Activated CD8-positive, alpha-beta memory T cell treated with anti-CD3 and anti-CD28 coated beads for 36 hours (primary cell): ENCODE data around the gene PLA2G2D. TPM values are rescaled to one million over a fixed set of nuclear protein-coding genes. Genes with fewer than 3 reads are reported as not detected.
"Not testable (repeated sequence)": the region's sequence is repeated elsewhere in the genome, so short reads cannot be mapped to it uniquely, and the experiment has no call there.

Experiments
- CTCF ChIA-PET: fragments of 350-600 bp; sonication (Branson Sonifier 250); formaldehyde crosslinking; loops from one replicate; lab custom pipeline; 2021; ENCODE audit warnings: antibody characterized with exemption; lab: Charles Lee
- POLR2A ChIA-PET: fragments of 350-600 bp; sonication (Branson Sonifier 250); formaldehyde crosslinking; loops from one replicate; lab custom pipeline; 2021; ENCODE audit warnings: antibody characterized with exemption; lab: Charles Lee
- total RNA-seq, 2 experiments: library from RNA; stranded (reverse); gene quantifications; one replicate each; pipeline ENCODE4 v1.2.3, GENCODE V29; 2021

Gene PLA2G2D
- total RNA-seq, 2 experiments from 2014 or later, result not detected

DNA sequence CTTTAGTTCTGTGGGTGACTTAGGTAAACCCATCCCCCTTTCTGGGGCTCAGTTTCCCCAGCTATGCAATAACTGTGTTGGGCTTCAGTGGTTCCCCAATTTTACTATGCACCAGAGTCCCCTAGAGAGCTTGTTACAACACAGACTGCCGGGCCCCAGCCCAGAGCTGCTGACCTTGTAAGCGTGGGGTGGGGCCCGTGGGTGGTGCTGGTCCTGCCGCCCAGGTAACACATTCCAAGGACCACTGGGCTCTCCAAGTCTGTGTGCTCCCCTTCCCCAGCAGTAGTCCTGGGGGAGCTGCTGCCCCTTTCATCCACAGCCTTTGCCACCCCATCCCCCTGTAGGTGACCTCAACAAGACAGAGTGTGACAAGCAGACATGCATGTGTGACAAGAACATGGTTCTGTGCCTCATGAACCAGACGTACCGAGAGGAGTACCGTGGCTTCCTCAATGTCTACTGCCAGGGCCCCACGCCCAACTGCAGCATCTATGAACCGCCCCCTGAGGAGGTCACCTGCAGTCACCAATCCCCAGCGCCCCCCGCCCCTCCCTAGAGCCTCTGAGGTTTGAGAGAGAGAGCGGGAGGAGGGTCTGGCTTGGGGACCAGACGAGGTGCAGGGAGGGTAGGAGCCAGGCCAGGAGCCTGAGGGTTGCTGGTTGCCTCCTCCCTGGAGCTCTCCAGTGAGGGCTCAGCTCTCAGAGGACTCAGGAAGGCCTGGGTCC is 28.7 kb upstream of the PLA2G2D start:
- CTCF ChIA-PET, result no interaction called here
- POLR2A ChIA-PET, result no interaction called here

GRCh38 chr1:20143734-20144565 is 24.6 kb upstream of the PLA2G2D start:
- CTCF ChIA-PET, result no interaction called here
- POLR2A ChIA-PET, result no interaction called here

GRCh38 chr1:20143318-20143717 is 24.0 kb upstream of the PLA2G2D start:
- ChIA-PET CTCF (no interaction called here), POLR2A (interaction anchor here (0.6 kb wide), 1 partner anchor 15 kb away, joined by 5 read pairs; no protein-coding TSS in a partner anchor)

GRCh38 chr1:20142001-20142710 is 22.8 kb upstream of the PLA2G2D start:
- ChIA-PET POLR2A (no interaction called here), CTCF (no interaction called here)

DNA sequence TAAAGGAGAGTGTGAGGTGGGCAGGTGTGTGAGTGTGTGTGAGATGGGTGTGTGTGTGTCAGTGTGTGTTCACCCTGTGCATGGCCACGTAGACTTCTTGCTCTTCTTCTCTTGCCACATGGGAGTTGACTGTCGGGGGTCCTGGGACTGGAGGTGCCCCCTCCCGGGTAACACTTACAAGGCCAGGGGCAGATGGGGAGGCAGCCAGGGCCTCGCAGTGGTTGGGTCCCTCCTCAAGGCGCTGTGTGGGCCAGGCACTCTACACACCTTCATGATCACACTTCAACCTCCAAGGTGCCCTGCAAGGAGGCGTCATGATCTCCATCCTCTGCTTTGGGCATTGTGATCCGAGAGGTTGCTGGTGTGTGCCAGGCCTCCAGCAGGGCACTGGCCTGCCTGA is 22.1 kb upstream of the PLA2G2D start:
- CTCF ChIA-PET, result no interaction called here
- POLR2A ChIA-PET, result no interaction called here

DNA sequence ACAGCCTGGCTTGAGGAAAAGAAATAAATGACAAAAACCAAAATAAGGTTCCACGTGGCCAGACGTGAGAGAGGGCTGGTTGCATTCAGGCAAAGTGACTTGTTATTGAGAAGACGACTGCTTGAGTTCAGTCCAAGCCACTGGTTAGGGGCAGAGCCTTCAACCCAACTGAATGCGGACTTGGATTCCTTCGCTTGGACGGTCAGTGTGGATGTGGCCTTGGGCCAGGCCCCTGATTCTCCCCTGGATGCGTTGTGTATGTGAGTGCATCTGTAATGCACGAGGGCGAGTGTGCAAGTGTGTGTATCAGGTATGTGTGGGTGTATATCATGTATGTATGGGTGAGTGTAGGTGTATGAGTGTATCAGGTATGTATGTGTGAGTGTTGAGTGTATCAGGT is 21.7 kb upstream of the PLA2G2D start:
- ChIA-PET POLR2A (no interaction called here), CTCF (no interaction called here)

DNA sequence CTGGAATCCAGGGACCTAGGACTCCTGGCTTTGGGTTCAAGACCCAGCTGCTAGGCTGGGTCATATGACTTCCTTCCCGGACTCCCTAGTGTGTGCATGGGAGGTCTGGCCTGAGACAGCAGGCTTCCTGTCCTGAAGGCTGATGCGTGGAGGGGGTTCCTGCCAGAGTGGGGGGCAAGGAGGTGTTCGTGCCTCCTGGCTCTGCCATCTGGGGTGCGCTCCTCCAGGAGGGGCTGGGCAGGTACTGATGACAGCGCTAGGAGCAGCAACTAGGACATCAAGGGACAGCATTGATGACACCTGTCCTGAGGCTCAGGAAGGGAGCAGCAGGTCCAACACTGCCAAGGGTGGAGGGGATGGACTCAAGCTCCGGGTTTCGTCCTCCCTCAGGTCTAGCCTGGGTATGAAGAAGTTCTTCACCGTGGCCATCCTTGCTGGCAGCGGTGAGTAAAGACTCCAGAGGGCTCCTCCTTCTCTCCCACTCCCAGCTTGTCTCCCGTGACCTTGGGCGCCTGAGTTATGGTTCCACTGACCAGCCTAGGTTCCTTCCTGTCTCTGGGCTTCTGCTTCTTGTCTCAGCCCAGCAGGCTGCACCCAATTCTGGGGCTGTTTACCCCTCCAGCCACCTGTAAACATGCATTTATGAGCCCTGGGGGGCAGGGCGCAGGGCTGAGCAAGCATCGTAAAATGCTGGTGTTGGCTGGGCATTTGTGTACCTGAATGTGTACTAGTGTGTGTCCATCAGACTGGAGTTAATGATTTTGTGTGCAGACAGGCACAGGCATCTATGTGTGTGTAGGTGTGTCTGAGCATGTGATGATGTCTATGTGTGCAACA is 20.7 kb upstream of the PLA2G2D start:
- ChIA-PET POLR2A (no interaction called here), CTCF (no interaction called here)

DNA sequence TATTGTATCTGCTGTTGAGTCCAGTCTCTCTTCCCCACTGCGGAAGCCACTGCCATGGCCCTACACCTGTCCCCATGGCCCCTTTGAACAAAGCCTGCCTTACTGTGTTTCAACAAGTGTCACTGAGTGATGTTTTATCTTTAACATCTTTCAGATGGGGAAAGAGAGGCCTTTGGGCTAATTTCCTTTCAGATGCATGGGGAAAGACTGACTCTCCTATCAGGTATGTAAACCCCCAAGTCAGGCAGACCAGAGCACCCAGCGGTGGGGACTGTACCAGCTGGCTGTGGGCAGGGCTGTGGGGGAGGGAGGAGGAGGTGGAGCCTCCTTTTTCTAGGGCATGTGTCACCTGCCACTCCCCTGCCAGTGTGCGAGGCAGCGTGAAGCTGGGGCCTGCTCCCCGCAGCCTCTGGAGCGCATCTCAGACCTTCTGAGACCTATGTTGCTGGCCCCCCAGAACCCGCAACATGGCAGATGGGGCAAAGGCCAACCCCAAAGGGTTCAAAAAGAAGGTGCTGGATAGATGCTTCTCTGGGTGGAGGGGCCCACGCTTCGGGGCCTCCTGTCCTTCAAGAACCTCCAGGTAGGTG is 19.7 kb upstream of the PLA2G2D start, which contains the start of gene PLA2G2F:
PLA2G2F (plus strand) TSS at position 363 of the 590 bp plus-strand sequence; CDS start at position 468, 105 bp downstream.
- POLR2A ChIA-PET, result no interaction called here
- CTCF ChIA-PET, result no interaction called here

DNA sequence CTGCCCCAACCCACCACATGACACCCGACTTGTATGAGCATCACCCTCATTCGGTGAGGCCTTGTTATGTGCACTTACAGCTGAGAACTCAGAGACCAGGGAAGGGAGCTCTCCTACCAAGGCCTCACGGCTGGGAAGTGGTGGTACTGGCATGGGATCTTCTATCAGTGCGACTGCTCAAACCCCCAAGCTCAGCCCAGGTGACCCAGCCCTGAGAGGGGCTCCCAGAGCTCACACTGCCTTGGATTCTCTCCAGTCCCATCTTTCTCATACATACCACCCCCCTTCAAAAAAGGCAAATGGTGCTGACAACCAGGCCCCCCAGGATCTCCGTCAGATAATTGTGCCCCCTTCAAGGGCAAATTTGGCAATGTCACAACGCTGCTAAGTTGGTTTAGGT is 19.0 kb upstream of the PLA2G2D start:
- POLR2A ChIA-PET, result no interaction called here
- CTCF ChIA-PET, result no interaction called here

DNA sequence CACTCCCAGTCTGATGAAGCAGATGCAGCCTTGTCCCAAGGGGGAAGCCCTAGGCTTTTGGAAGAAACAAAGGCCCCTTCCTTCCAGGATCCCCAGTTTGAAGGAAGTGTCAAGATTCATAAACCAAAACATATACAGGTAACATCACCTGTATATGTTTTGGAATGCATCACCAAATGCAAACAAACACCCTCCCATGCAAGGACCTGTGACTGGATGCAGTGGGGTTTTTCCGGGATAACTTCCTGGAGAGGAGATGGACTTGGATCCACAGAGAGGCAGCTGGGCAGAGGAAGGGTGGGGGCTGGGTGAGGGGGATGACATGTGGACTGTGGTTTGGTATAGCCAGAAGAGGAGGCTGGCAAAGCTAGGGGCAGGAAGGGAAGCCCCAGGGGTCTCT is 18.3 kb upstream of the PLA2G2D start:
- CTCF ChIA-PET, result no interaction called here
- POLR2A ChIA-PET, result no interaction called here

- POLR2A ChIA-PET, result no interaction called here
- CTCF ChIA-PET, result no interaction called here
These were observed 17.7 kb upstream of the PLA2G2D start for GRCh38 chr1:20137055-20137454.

- CTCF ChIA-PET, result no interaction called here
- POLR2A ChIA-PET, result no interaction called here
These were observed 16.9 kb upstream of the PLA2G2D start for GRCh38 chr1:20136249-20136648.

DNA sequence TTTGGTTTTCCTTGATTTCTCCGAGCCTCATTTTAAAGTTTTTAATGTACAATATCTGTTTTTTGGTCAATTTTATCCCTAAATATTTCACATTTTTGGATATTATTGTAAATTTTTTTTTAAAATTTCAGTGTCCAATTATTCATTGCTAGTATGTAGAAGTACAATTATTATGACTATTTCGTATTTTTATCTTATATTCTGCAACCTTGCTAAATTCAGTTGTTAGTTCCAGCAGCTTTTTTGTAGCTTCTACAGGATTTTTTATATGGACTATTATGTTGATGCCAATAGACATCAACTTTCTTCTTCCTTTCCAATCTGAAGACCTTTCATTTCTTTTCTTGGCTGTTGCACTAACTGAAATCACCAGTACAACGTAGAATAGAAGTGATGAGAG is 15.7 kb upstream of the PLA2G2D start:
- POLR2A ChIA-PET, result no interaction called here
- CTCF ChIA-PET, result no interaction called here

DNA sequence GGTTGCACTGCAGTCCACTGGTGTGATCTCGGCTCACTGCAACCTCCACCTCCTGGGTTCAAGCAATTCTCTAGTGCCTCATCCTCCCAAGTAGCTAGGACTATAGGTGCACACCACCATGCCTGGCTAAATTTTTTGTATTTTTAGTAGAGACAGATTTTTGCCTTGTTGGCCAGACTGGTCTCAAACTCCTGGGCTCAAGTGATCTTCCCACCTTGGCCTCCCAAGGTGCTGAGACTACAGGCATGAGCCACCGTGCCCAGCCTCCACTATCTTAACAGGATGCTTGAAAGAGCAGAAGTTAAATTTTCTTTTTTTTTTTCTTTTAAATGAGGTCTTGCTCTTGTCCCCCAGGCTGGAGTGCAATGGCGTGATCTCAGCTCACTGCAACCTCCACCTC is 11.2 kb upstream of the PLA2G2D start:
- CTCF ChIA-PET, POLR2A ChIA-PET: not testable (repeated sequence)

GRCh38 chr1:20126806-20127440 is 7.6 kb upstream of the PLA2G2D start:
- ChIA-PET CTCF (interaction anchor here (1.4 kb wide), 1 partner anchor 25 kb away, joined by 3 read pairs; no protein-coding TSS in a partner anchor), POLR2A (no interaction called here)

DNA sequence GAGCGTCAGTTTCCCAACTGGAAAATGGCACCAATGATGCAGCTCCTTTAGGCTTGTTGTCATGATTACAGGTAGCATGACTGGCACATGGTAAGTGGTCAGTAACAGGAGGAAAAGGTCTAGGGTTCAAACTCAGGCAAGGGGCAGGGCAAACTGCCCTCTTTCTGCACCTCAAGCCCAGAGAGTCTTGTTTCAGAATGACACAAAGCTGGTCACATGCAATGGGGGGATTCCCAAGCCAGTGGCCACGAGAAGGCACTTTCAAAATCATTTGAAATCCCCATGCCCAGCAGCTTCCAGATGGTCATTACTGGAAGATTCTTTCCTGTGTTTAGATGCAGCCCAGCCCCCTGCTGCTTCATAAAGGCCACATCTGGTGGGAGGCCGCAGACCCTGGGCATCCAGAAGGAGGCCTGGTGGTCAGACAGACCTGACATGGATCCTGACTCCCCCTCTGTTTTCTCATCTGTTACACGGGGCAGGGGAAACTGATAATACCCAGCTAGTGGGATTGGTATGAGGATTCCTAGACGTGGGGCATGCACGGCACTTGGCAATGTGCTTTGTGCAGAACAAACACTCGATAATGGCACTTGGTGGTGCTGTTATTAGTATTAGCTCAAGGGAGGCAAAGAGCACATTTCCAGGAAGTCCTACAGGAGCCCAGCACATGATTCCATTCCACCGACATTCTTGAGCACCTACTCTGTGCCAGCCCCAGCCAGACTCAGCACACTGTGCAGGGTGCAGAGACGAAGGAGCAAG is 6.9 kb upstream of the PLA2G2D start:
- POLR2A ChIA-PET, result no interaction called here

GRCh38 chr1:20125100-20125499 is 5.8 kb upstream of the PLA2G2D start:
- CTCF ChIA-PET, result no interaction called here

More for the DNA sequence above, 6.9 kb upstream of the PLA2G2D start:
- CTCF ChIA-PET, result interaction anchor here (1.4 kb wide), 1 partner anchor 26 kb away, joined by 3 read pairs; no protein-coding TSS in a partner anchor

More at GRCh38 chr1:20125100-20125499, 5.8 kb upstream of the PLA2G2D start:
- POLR2A ChIA-PET, result no interaction called here
